LoVo (cell line): Measurements from ENCODE around the gene CUL1.
A peak's percentile ranks its signal among the peaks of the same experiment; 100 is the strongest.

ENCODE experiments used
- DNase-seq: peaks from one replicate; pipeline ENCODE4 v3.0.0-alpha.2; 2016; ENCODE audit warnings: low spot score

CUL1 gene

GRCh38 chr7:148698397-148699023 is at the start of gene CUL1:
Gene CUL1 (plus strand): TSS chr7:148698903. CDS start chr7:148730123, 31,220 bp downstream.
- DNase-seq: peak; percentile 89

GRCh38 chr7:148650232-148650858 is 48.4 kb upstream of the CUL1 start:
- DNase-seq: peak; percentile 48

GRCh38 chr7:148652773-148653172 is 45.9 kb upstream of the CUL1 start:
- DNase-seq: no peak

- no peak for DNase-seq
These were observed 40.8 kb upstream of the CUL1 start for GRCh38 chr7:148657929-148658328.

GRCh38 chr7:148661471-148661870 is 37.2 kb upstream of the CUL1 start:
- DNase-seq: no peak

GRCh38 chr7:148662646-148663045 is 36.1 kb upstream of the CUL1 start:
- DNase-seq: peak; percentile 22

- DNase-seq: no peak
These were observed 34.4 kb upstream of the CUL1 start for GRCh38 chr7:148664324-148664723.

- DNase-seq: no peak
These were observed 33.5 kb upstream of the CUL1 start for GRCh38 chr7:148665221-148665620.

- DNase-seq: no peak
These were observed 28.8 kb upstream of the CUL1 start for GRCh38 chr7:148669927-148670326.

- DNase-seq: no peak
These were observed 28.3 kb upstream of the CUL1 start for GRCh38 chr7:148670374-148670773.

- no peak for DNase-seq
These were observed 27.9 kb upstream of the CUL1 start for GRCh38 chr7:148670807-148671206.

- DNase-seq: no peak
These were observed 26.7 kb upstream of the CUL1 start for GRCh38 chr7:148672041-148672440.

GRCh38 chr7:148674689-148675088 is 24.0 kb upstream of the CUL1 start:
- DNase-seq: no peak

- DNase-seq: no peak
These were observed 22.4 kb upstream of the CUL1 start for GRCh38 chr7:148676291-148676690.

- no peak for DNase-seq
These were observed 16.9 kb upstream of the CUL1 start for GRCh38 chr7:148681821-148682220.

- no peak for DNase-seq
These were observed 14.3 kb upstream of the CUL1 start for GRCh38 chr7:148684289-148684830.

- no peak for DNase-seq
These were observed 12.3 kb upstream of the CUL1 start for GRCh38 chr7:148686312-148686937.

GRCh38 chr7:148687555-148687954 is 11.1 kb upstream of the CUL1 start:
- no peak for DNase-seq

GRCh38 chr7:148688526-148688925 is 10.2 kb upstream of the CUL1 start:
- no peak for DNase-seq

GRCh38 chr7:148693651-148694050 is 5.1 kb upstream of the CUL1 start:
- DNase-seq: no peak

GRCh38 chr7:148694631-148695030 is 4.1 kb upstream of the CUL1 start:
- no peak for DNase-seq

GRCh38 chr7:148695953-148696352 is 2.8 kb upstream of the CUL1 start:
- no peak for DNase-seq

GRCh38 chr7:148696787-148697186 is 1.9 kb upstream of the CUL1 start:
- no peak for DNase-seq
